HEK293 (cell line): ENCODE data around the gene BTF3L4.

ENCODE experiments used
- CTCF ChIA-PET: fragments of 350-600 bp; formaldehyde crosslinking; extraction: SDS; loops from one replicate; lab custom pipeline; 2021; ENCODE audit warnings: antibody characterized with exemption; lab: Yijun Ruan, JAX
- POLR2A ChIA-PET: fragments of 300-600 bp; formaldehyde crosslinking; extraction: SDS; loops from one replicate; lab custom pipeline; 2020; ENCODE audit warnings: antibody characterized with exemption, inconsistent platforms; lab: Yijun Ruan, JAX
- H3K27ac ChIP-seq: fragments of 200-500 bp; sonication (Bioruptor generic); 2 replicates; pipeline ENCODE4 v1.5.1; 2014; ENCODE audit warnings: low read depth, low read length, control low read depth, inconsistent platforms; ENCODE audit errors: extremely low read depth
- H3K36me3 ChIP-seq, 2 experiments: fragments of 200-500 bp in 1 of 2; sonication (Bioruptor generic) in 1 of 2; 1 replicate in 1 of 2; 2 replicates in 1 of 2; pipeline ENCODE4 v1.5.1; 2014 to 2017; ENCODE audit warnings: inconsistent platforms in 2 of 2, low read length in 2 of 2; ENCODE audit not compliant: control insufficient read depth in 2 of 2, insufficient read depth in 1 of 2
- H3K4me1 ChIP-seq: fragments of 200-500 bp; sonication (Bioruptor generic); 2 replicates; pipeline ENCODE4 v1.5.1; 2014; ENCODE audit warnings: mild to moderate bottlenecking, low read length, inconsistent platforms; ENCODE audit not compliant: control insufficient read depth, insufficient read depth
- H3K4me3 ChIP-seq: 2 replicates; pipeline ENCODE4 v1.5.1; 2011; ENCODE audit warnings: low read depth, mild to moderate bottlenecking, control low read depth, low read length, moderate library complexity
- H3K9me3 ChIP-seq: fragments of 200-500 bp; sonication (Bioruptor generic); 2 replicates; pipeline ENCODE4 v1.5.1; 2014; ENCODE audit warnings: low read depth, low read length, inconsistent platforms; ENCODE audit not compliant: control insufficient read depth, insufficient read depth
- OSR2 ChIP-seq: fragments of 450-650 bp; formaldehyde crosslinking; IDR thresholded peaks from 2 replicates; pipeline ENCODE4 v1.5.1; 2016; ENCODE audit warnings: missing biosample characterization, missing genetic modification characterization
- SP3 ChIP-seq: fragments of 450-650 bp; formaldehyde crosslinking; IDR thresholded peaks from 2 replicates; pipeline ENCODE4 v1.5.1; 2016; ENCODE audit warnings: missing biosample characterization, missing genetic modification characterization
- TCF7L2 ChIP-seq: IDR thresholded peaks from 2 replicates; pipeline ENCODE4 v1.6.1; 2011; ENCODE audit warnings: low read depth, mild to moderate bottlenecking, inconsistent platforms, low read length, moderate library complexity, borderline replicate concordance
- ZBTB1 ChIP-seq: fragments of 450-650 bp; formaldehyde crosslinking; IDR thresholded peaks from 2 replicates; pipeline ENCODE4 v1.5.1; 2016; ENCODE audit warnings: missing biosample characterization, missing genetic modification characterization
- ZNF112 ChIP-seq: fragments of 450-650 bp; formaldehyde crosslinking; IDR thresholded peaks from 2 replicates; pipeline ENCODE4 v1.5.0; 2017; ENCODE audit warnings: missing biosample characterization, missing genetic modification characterization
- ZNF146 ChIP-seq: fragments of 450-650 bp; formaldehyde crosslinking; IDR thresholded peaks from 2 replicates; pipeline ENCODE4 v1.5.1; 2016; ENCODE audit warnings: missing biosample characterization, missing genetic modification characterization
- ZNF184 ChIP-seq: fragments of 450-650 bp; IDR thresholded peaks from 2 replicates; pipeline ENCODE4 v1.5.1; 2018; ENCODE audit warnings: missing biosample characterization, mild to moderate bottlenecking, missing genetic modification characterization
- ZNF350 ChIP-seq: fragments of 450-650 bp; formaldehyde crosslinking; IDR thresholded peaks from 2 replicates; pipeline ENCODE4 v1.5.0; 2017; ENCODE audit warnings: missing biosample characterization, mild to moderate bottlenecking, missing genetic modification characterization
- ZNF510 ChIP-seq: fragments of 450-650 bp; formaldehyde crosslinking; IDR thresholded peaks from 2 replicates; pipeline ENCODE4 v1.5.1; 2018; ENCODE audit warnings: mild to moderate bottlenecking, missing genetic modification characterization, missing biosample characterization; ENCODE audit not compliant: insufficient replicate concordance
- ZNF530 ChIP-seq: fragments of 450-650 bp; formaldehyde crosslinking; IDR thresholded peaks from 2 replicates; pipeline ENCODE4 v1.5.1; 2016; ENCODE audit warnings: low read depth, missing biosample characterization, missing genetic modification characterization
- ZNF560 ChIP-seq: fragments of 450-650 bp; formaldehyde crosslinking; IDR thresholded peaks from 2 replicates; pipeline ENCODE4 v1.5.1; 2017; ENCODE audit warnings: missing biosample characterization, missing genetic modification characterization, borderline replicate concordance
- ZNF585B ChIP-seq: fragments of 450-650 bp; formaldehyde crosslinking; IDR thresholded peaks from 2 replicates; pipeline ENCODE4 v1.5.1; 2016; ENCODE audit warnings: missing biosample characterization, missing genetic modification characterization
- ZNF610 ChIP-seq: fragments of 450-650 bp; formaldehyde crosslinking; IDR thresholded peaks from 2 replicates; pipeline ENCODE4 v1.5.1; 2016; ENCODE audit warnings: missing biosample characterization, missing genetic modification characterization, borderline replicate concordance
- ZNF664 ChIP-seq: fragments of 450-650 bp; formaldehyde crosslinking; IDR thresholded peaks from 2 replicates; pipeline ENCODE4 v1.5.1; 2016; ENCODE audit warnings: missing biosample characterization, missing genetic modification characterization
- ZNF747 ChIP-seq: fragments of 450-650 bp; formaldehyde crosslinking; IDR thresholded peaks from 2 replicates; pipeline ENCODE4 v1.5.1; 2016; ENCODE audit warnings: missing biosample characterization, missing genetic modification characterization
- ZNF777 ChIP-seq: fragments of 450-650 bp; formaldehyde crosslinking; IDR thresholded peaks from 2 replicates; pipeline ENCODE4 v1.5.1; 2017; ENCODE audit warnings: missing biosample characterization, missing genetic modification characterization, borderline replicate concordance
- TF ChIP-seq, protein P1 (sequence below): fragments of 450-650 bp; formaldehyde crosslinking; IDR thresholded peaks from 2 replicates; pipeline ENCODE4 v1.5.1; 2016; ENCODE audit warnings: missing biosample characterization, missing genetic modification characterization
- TF ChIP-seq, protein P2 (sequence below): fragments of 450-650 bp; formaldehyde crosslinking; IDR thresholded peaks from 2 replicates; pipeline ENCODE4 v1.5.1; 2016; ENCODE audit warnings: missing biosample characterization, missing genetic modification characterization
- TF ChIP-seq, protein P3 (sequence below): fragments of 450-650 bp; IDR thresholded peaks from 2 replicates; pipeline ENCODE4 v1.5.1; 2018; ENCODE audit warnings: missing biosample characterization, missing genetic modification characterization
- TF ChIP-seq, protein P4 (sequence below): fragments of 450-650 bp; formaldehyde crosslinking; IDR thresholded peaks from 2 replicates; pipeline ENCODE4 v1.5.1; 2016; ENCODE audit warnings: missing biosample characterization, missing genetic modification characterization

BTF3L4 gene

DNA sequence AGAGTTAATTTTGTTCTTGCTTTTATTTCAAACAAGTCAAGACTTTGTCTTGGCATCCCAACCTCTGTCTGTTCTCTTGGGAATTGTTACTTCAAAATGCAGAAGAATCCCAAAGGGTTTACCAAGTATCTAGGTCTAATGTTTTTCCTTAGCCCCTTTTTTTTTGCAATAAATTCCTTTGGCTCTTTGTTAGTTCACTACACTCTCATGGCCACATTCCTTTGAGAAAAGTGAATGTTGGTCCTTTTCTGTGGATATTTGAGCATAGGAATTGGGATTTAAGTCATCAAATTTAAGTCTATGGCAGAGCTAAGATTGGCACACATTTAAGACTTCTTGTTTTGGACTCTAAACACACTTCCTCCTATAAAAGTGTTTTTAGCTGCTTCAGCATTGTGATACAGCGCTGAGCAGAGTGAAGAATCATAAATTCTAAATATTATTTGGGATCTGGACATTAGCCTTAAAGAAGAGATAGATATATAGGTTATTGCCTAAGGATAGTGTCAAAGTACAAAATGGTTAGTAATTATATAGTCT, 1.9 kb downstream of the BTF3L4 start:
- CTCF ChIA-PET: no interaction called here
- POLR2A ChIA-PET: interaction anchor here (0.5 to 0.8 kb wide), 2 partner anchors 12 to 26 kb away, joined by 3 read pairs; no protein-coding TSS in a partner anchor
- Histone ChIP-seq H3K9me3 (no peaks in the 10 kb centered on the region), H3K27ac (no peak overlapping the region), H3K4me3 (peak overlapping the region; percentile 91; the same call in 1 of the 2 replicates), H3K4me1 (peaks cover 11% of the 10 kb centered on the region; the same call in 1 of the 2 replicates), H3K36me3 (peaks cover 16 to 32% of the 10 kb centered on the region in 2 experiments)
- TF ChIP-seq ZNF146 (tag by site-specific recombination) (no peak), TCF7L2 (no peak)
- TF ChIP-seq, protein P1, sequence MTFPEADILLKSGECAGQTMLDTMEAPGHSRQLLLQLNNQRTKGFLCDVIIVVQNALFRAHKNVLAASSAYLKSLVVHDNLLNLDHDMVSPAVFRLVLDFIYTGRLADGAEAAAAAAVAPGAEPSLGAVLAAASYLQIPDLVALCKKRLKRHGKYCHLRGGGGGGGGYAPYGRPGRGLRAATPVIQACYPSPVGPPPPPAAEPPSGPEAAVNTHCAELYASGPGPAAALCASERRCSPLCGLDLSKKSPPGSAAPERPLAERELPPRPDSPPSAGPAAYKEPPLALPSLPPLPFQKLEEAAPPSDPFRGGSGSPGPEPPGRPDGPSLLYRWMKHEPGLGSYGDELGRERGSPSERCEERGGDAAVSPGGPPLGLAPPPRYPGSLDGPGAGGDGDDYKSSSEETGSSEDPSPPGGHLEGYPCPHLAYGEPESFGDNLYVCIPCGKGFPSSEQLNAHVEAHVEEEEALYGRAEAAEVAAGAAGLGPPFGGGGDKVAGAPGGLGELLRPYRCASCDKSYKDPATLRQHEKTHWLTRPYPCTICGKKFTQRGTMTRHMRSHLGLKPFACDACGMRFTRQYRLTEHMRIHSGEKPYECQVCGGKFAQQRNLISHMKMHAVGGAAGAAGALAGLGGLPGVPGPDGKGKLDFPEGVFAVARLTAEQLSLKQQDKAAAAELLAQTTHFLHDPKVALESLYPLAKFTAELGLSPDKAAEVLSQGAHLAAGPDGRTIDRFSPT (tag by site-specific recombination): no peak

DNA sequence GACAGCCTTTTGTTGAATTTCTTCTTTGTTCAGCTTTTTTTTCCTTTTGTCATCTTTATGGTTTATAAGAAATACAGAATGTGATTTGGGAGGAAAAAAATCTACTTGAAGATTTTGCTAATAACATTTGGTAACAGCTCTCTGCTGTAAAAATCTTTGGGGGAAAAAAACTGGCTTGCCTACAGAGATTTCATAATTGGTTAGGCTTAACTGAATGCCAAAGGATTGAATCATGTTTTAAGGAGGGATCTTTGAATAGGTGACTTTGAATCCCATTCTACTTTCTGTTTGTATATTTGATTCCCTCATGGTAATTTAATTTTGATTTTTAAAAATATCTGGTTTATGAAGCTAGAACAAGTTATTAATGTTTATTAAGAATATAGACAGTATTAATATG, 3.2 kb downstream of the BTF3L4 start:
- peaks cover 20 to 45% of the 10 kb centered on the region in 2 experiments for H3K36me3 ChIP-seq
- no peaks in the 10 kb centered on the region for H3K9me3 ChIP-seq
- peaks cover 7% of the 10 kb centered on the region; the same call in 1 of the 2 replicates for H3K4me1 ChIP-seq
- no peak for TF ChIP-seq ZNF350 (tag by site-specific recombination)
- TF ChIP-seq, protein P2, sequence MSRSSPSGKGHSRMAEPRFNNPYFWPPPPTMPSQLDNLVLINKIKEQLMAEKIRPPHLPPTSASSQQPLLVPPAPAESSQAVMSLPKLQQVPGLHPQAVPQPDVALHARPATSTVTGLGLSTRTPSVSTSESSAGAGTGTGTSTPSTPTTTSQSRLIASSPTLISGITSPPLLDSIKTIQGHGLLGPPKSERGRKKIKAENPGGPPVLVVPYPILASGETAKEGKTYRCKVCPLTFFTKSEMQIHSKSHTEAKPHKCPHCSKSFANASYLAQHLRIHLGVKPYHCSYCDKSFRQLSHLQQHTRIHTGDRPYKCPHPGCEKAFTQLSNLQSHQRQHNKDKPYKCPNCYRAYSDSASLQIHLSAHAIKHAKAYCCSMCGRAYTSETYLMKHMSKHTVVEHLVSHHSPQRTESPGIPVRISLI (tag by site-specific recombination): 0 out of 2 replicates have a peak, but pooled peaks have one; percentile 42
- TF ChIP-seq, all 188 proteins: peak for 1
- ChIA-PET POLR2A (no interaction called here), CTCF (interaction anchor here (0.7 to 0.9 kb wide), 2 partner anchors 14 to 181 kb away, joined by 3 to 4 read pairs; partner anchors contain the start of gene NRDC)
- H3K27ac ChIP-seq: no peak overlapping the region
- H3K4me3 ChIP-seq: no peak overlapping the region

DNA sequence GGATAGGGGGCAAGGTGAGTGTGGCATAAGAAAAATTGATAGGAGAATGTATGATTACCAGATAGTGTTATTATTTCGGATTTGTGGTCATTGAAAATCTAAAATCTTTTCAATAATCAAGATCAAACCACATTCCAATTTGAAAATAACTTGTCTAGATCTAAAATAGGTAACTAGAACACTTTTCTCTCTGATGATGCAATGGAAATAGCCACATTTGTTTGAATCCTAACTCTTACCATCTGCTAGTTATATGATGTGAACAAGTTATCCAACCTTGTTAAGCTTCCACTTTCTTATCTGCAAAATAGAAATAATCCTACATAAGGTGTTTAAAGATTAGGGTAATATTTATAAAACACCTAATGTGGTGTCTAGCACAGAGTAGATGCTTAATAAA, 3.8 kb downstream of the BTF3L4 start:
- Histone ChIP-seq H3K4me1 (peaks cover 7% of the 10 kb centered on the region; the same call in 1 of the 2 replicates), H3K36me3 (peaks cover 21 to 51% of the 10 kb centered on the region in 2 experiments), H3K27ac (no peak overlapping the region), H3K9me3 (no peaks in the 10 kb centered on the region), H3K4me3 (no peak overlapping the region)
- POLR2A ChIA-PET: no interaction called here
- CTCF ChIA-PET: interaction anchor here (0.6 to 1.1 kb wide), 3 partner anchors 10 to 13 kb away, joined by 3 to 8 read pairs (median 5); no protein-coding TSS in a partner anchor
- TF ChIP-seq ZNF664 (tag by site-specific recombination) (0 out of 2 replicates have a peak, but pooled peaks have one; percentile 19), ZNF777 (tag by site-specific recombination) (no peak)

DNA sequence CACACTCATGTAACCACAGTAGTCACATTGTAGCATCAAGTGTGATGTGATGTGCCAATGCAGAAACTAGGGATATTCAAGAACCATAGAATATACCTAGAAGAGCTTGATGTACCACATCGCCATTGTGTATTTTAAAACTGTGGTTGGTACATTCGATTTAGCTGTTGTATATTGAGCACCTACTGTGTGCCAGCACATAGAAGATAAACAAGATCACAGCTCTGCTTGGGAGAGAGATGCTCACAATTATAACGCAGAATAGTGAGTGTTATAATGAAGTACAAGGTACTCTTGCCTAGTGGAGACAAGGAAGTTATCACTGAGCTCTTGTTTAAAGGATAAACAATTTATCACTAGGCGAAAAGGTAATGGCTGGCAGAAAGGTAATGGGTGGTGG, 4.7 kb downstream of the BTF3L4 start:
- no peak overlapping the region for H3K4me3 ChIP-seq
- ChIA-PET CTCF (interaction anchor here (0.6 to 1.1 kb wide), 5 partner anchors 9 to 1356 kb away, joined by 3 to 8 read pairs (median 3); no protein-coding TSS in a partner anchor), POLR2A (no interaction called here)
- H3K27ac ChIP-seq: no peak overlapping the region
- peaks cover 7% of the 10 kb centered on the region; the same call in 1 of the 2 replicates for H3K4me1 ChIP-seq
- H3K9me3 ChIP-seq: no peaks in the 10 kb centered on the region
- peaks cover 30 to 60% of the 10 kb centered on the region in 2 experiments for H3K36me3 ChIP-seq
- no peak for TF ChIP-seq ZNF610
- TF ChIP-seq ZNF530 (tag by site-specific recombination): no peak
- TF ChIP-seq ZNF560: no peak
- TF ChIP-seq ZNF747: no peak
- TF ChIP-seq, protein P3, sequence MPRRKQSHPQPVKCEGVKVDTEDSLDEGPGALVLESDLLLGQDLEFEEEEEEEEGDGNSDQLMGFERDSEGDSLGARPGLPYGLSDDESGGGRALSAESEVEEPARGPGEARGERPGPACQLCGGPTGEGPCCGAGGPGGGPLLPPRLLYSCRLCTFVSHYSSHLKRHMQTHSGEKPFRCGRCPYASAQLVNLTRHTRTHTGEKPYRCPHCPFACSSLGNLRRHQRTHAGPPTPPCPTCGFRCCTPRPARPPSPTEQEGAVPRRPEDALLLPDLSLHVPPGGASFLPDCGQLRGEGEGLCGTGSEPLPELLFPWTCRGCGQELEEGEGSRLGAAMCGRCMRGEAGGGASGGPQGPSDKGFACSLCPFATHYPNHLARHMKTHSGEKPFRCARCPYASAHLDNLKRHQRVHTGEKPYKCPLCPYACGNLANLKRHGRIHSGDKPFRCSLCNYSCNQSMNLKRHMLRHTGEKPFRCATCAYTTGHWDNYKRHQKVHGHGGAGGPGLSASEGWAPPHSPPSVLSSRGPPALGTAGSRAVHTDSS: no peak
- no peak for TF ChIP-seq ZNF112
- no peak for TF ChIP-seq ZNF146 (tag by site-specific recombination)
- TF ChIP-seq ZNF350 (tag by site-specific recombination): no peak
- TF ChIP-seq SP3 (tag by site-specific recombination): no peak
- no peak for TF ChIP-seq ZNF510 (tag by site-specific recombination)
- no peak for TF ChIP-seq OSR2 (tag by site-specific recombination)
- TF ChIP-seq, protein P4, sequence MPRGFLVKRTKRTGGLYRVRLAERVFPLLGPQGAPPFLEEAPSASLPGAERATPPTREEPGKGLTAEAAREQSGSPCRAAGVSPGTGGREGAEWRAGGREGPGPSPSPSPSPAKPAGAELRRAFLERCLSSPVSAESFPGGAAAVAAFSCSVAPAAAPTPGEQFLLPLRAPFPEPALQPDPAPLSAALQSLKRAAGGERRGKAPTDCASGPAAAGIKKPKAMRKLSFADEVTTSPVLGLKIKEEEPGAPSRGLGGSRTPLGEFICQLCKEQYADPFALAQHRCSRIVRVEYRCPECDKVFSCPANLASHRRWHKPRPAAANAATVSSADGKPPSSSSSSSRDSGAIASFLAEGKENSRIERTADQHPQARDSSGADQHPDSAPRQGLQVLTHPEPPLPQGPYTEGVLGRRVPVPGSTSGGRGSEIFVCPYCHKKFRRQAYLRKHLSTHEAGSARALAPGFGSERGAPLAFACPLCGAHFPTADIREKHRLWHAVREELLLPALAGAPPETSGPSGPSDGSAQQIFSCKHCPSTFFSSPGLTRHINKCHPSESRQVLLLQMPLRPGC (tag by site-specific recombination): no peak
- no peak for TF ChIP-seq ZNF184 (tag by site-specific recombination)
- TF ChIP-seq ZBTB1 (tag by site-specific recombination): no peak
- no peak for TF ChIP-seq ZNF585B (tag by site-specific recombination)
